Mesenchymal stem cell (in vitro differentiated cells and primary cell): ENCODE measurements around the gene PLXNA2.

ENCODE experiments used
- DNase-seq: peaks from one replicate; pipeline ENCODE4 v3.0.0-alpha.2; 2013
- H2AFZ ChIP-seq: one replicate; pipeline ENCODE4 v1.6.1; 2013; ENCODE audit warnings: low read depth, mild to moderate bottlenecking, control low read depth, inconsistent platforms, low read length, moderate library complexity
- H2AK5ac ChIP-seq: 2 replicates; pipeline ENCODE4 v1.6.1; 2013; ENCODE audit warnings: low read length, moderate library complexity, mild to moderate bottlenecking, inconsistent platforms; ENCODE audit not compliant: severe bottlenecking
- H2BK120ac ChIP-seq: one replicate; pipeline ENCODE4 v1.6.1; 2013; ENCODE audit warnings: low read depth, mild to moderate bottlenecking, inconsistent platforms, low read length, moderate library complexity
- H2BK12ac ChIP-seq, 2 experiments: one replicate each; pipeline ENCODE4 v1.6.1; 2013; ENCODE audit warnings: inconsistent platforms in 2 of 2, low read length in 2 of 2, mild to moderate bottlenecking in 2 of 2, moderate library complexity in 2 of 2, control low read depth in 1 of 2
- H2BK15ac ChIP-seq: one replicate; pipeline ENCODE4 v1.6.1; 2013; ENCODE audit warnings: mild to moderate bottlenecking, low read depth, inconsistent platforms; ENCODE audit not compliant: poor library complexity, severe bottlenecking
- H2BK5ac ChIP-seq: 2 replicates; pipeline ENCODE4 v1.6.1; 2013; ENCODE audit warnings: low read depth, mild to moderate bottlenecking, low read length, control low read depth, inconsistent platforms; ENCODE audit not compliant: poor library complexity, severe bottlenecking
- H3K14ac ChIP-seq, 2 experiments: one replicate each; pipeline ENCODE4 v1.6.1; 2013; ENCODE audit warnings: inconsistent platforms in 2 of 2, low read length in 2 of 2, control low read depth in 1 of 2, mild to moderate bottlenecking in 1 of 2, moderate library complexity in 1 of 2
- H3K18ac ChIP-seq, 2 experiments: one replicate each; pipeline ENCODE4 v1.6.1; 2013; ENCODE audit warnings: inconsistent platforms in 2 of 2, low read length in 2 of 2, control low read depth in 1 of 2, low read depth in 1 of 2, mild to moderate bottlenecking in 1 of 2
- H3K23ac ChIP-seq, 2 experiments: one replicate each; pipeline ENCODE4 v1.6.1; 2013; ENCODE audit warnings: inconsistent platforms in 2 of 2, low read length in 2 of 2, mild to moderate bottlenecking in 2 of 2, moderate library complexity in 2 of 2, control low read depth in 1 of 2
- H3K27ac ChIP-seq: 2 replicates; pipeline ENCODE4 v1.5.1; 2013; ENCODE audit warnings: mild to moderate bottlenecking, moderate library complexity, low read length, control low read depth, inconsistent platforms; ENCODE audit not compliant: poor library complexity, severe bottlenecking
- H3K27me3 ChIP-seq, 2 experiments: 2 replicates each; pipeline versions ENCODE4 v1.6.1 to v1.7.0; 2013; ENCODE audit warnings: low read length in 2 of 2, mild to moderate bottlenecking in 2 of 2, moderate library complexity in 2 of 2, control low read depth in 1 of 2, inconsistent platforms in 1 of 2; ENCODE audit not compliant: control insufficient read depth in 1 of 2, insufficient read depth in 1 of 2
- H3K36me3 ChIP-seq, 2 experiments: 2 replicates each; pipeline versions ENCODE4 v1.6.1 to v1.7.0; 2013; ENCODE audit warnings: low read length in 2 of 2, control low read depth in 1 of 2, inconsistent platforms in 1 of 2, low read depth in 1 of 2, mild to moderate bottlenecking in 1 of 2; ENCODE audit not compliant: insufficient read depth in 2 of 2, control insufficient read depth in 1 of 2
- H3K4ac ChIP-seq, 2 experiments: one replicate each; pipeline ENCODE4 v1.6.1; 2013; ENCODE audit warnings: inconsistent platforms in 2 of 2, low read length in 2 of 2, mild to moderate bottlenecking in 2 of 2, moderate library complexity in 2 of 2, control low read depth in 1 of 2, low read depth in 1 of 2
- H3K4me1 ChIP-seq: 2 replicates; pipeline ENCODE4 v1.6.1; 2013; ENCODE audit warnings: low read depth, low read length, control low read depth; ENCODE audit not compliant: control insufficient read depth, insufficient read depth
- H3K4me2 ChIP-seq: 2 replicates; pipeline ENCODE4 v1.6.1; 2013; ENCODE audit warnings: low read length, mild to moderate bottlenecking, inconsistent platforms; ENCODE audit not compliant: poor library complexity, severe bottlenecking
- H3K4me3 ChIP-seq, 2 experiments: 2 replicates each; pipeline versions ENCODE4 v1.5.1 to v1.7.0; 2013; ENCODE audit warnings: low read length in 2 of 2, mild to moderate bottlenecking in 2 of 2, control low read depth in 1 of 2, low read depth in 1 of 2; ENCODE audit not compliant: insufficient read depth in 1 of 2
- H3K79me1 ChIP-seq: replicated peaks from 2 replicates; pipeline ENCODE4 v1.6.1; 2013; ENCODE audit warnings: mild to moderate bottlenecking, control low read depth, low read length, inconsistent platforms; ENCODE audit not compliant: poor library complexity, severe bottlenecking
- H3K9ac ChIP-seq: 2 replicates; pipeline ENCODE4 v1.7.0; 2013; ENCODE audit warnings: mild to moderate bottlenecking, low read length, moderate library complexity
- H3K9me3 ChIP-seq: 2 replicates; pipeline ENCODE4 v1.7.0; 2013; ENCODE audit warnings: mild to moderate bottlenecking, low read length; ENCODE audit not compliant: control insufficient read depth
- H4K8ac ChIP-seq: one replicate; pipeline ENCODE4 v1.6.1; 2013; ENCODE audit warnings: inconsistent platforms, mild to moderate bottlenecking, low read length, moderate library complexity
- H4K91ac ChIP-seq: one replicate; pipeline ENCODE4 v1.6.1; 2013; ENCODE audit warnings: mild to moderate bottlenecking, low read length, inconsistent platforms
- WGBS: methylation state at CpG from one replicate; pipeline ENCODE4 v1.1.7; 2013; ENCODE audit warnings: mixed read lengths; 5-methylcytosine and 5-hydroxymethylcytosine counted together

Gene PLXNA2

DNA sequence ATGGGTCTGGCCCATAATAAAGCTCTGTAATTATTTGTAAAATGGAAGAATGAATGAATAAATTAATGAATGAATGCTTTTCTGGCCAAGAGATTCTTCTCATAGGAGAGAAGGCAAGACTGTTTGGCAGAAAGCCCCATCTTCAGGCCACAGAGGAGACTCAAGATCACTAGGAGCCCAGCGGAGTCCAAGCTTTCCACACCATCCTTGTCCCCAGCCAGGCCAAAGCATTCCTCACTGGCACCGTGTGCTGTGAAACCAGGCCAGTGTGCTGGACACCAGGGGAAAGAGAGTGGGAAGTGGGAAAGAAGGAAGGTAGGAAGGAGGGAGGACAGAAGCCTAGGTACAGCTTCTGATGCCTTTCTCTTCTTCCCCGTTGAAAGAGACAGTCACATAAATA is 86.4 kb downstream of the PLXNA2 start:
- no peak for DNase-seq
- no peak overlapping the region for H3K14ac ChIP-seq
- peaks cover 18% of the 10 kb centered on the region for H3K4me1 ChIP-seq
- H3K9me3 ChIP-seq: no peaks in the 10 kb centered on the region
- H2BK12ac ChIP-seq: peak overlapping the region in 1 of 2 experiments; percentile 38
- 100% methylated on average over 3 of the region's 3 CpGs for WGBS
- H3K9ac ChIP-seq: no peak overlapping the region
- no peak overlapping the region for H3K27ac ChIP-seq
- peaks cover 0 to 6% of the 10 kb centered on the region in 2 experiments for H3K27me3 ChIP-seq
- no peak overlapping the region for H3K23ac ChIP-seq
- H2AFZ ChIP-seq: no peak overlapping the region
- H3K4me2 ChIP-seq: no peak overlapping the region
- H3K4me3 ChIP-seq: no peak overlapping the region
- H2AK5ac ChIP-seq: no peak overlapping the region
- no peak overlapping the region for H2BK5ac ChIP-seq
- no peak overlapping the region for H3K4ac ChIP-seq
- no peak overlapping the region for H4K8ac ChIP-seq
- no peak overlapping the region for H3K18ac ChIP-seq
- H2BK15ac ChIP-seq: no peak overlapping the region
- H4K91ac ChIP-seq: peak overlapping the region; percentile 7
- peak overlapping the region; percentile 3 for H2BK120ac ChIP-seq
- no peaks in the 10 kb centered on the region for H3K36me3 ChIP-seq
- no peaks in the 10 kb centered on the region for H3K79me1 ChIP-seq

DNA sequence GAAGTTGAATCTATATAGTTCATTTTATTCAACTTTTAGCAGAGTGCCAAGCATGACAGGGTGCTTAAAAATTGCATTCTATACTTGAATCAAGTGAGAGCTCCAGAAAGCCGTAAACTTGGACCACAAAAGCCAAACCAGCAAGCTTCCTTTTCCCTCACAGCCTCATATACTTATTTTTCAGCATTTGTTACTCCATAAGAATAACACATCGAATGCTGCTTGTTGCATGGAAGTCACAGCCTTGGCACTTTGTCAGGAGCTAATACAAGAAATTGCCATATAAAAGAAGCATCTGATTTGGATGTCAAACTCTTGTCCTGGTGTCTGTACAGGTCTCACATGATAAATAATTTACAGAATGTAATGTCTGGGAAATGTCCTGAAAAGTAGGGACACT is 87.4 kb downstream of the PLXNA2 start:
- H2BK120ac ChIP-seq: no peak overlapping the region
- no peaks in the 10 kb centered on the region for H3K9me3 ChIP-seq
- H2AFZ ChIP-seq: no peak overlapping the region
- H2BK12ac ChIP-seq: no peak overlapping the region
- WGBS: 95% methylated on average over 2 of the region's 2 CpGs
- H4K8ac ChIP-seq: no peak overlapping the region
- H2BK15ac ChIP-seq: no peak overlapping the region
- H4K91ac ChIP-seq: no peak overlapping the region
- H2AK5ac ChIP-seq: no peak overlapping the region
- H3K36me3 ChIP-seq: no peaks in the 10 kb centered on the region
- no peak overlapping the region for H3K27ac ChIP-seq
- H3K79me1 ChIP-seq: no peaks in the 10 kb centered on the region
- H3K4me1 ChIP-seq: peaks cover 16% of the 10 kb centered on the region
- no peak overlapping the region for H3K4ac ChIP-seq
- no peak overlapping the region for H3K4me2 ChIP-seq
- H3K18ac ChIP-seq: no peak overlapping the region
- H3K14ac ChIP-seq: no peak overlapping the region
- no peak for DNase-seq
- H3K9ac ChIP-seq: no peak overlapping the region
- H2BK5ac ChIP-seq: no peak overlapping the region
- no peak overlapping the region for H3K4me3 ChIP-seq
- no peak overlapping the region for H3K23ac ChIP-seq
- H3K27me3 ChIP-seq: peaks cover 0 to 6% of the 10 kb centered on the region in 2 experiments

DNA sequence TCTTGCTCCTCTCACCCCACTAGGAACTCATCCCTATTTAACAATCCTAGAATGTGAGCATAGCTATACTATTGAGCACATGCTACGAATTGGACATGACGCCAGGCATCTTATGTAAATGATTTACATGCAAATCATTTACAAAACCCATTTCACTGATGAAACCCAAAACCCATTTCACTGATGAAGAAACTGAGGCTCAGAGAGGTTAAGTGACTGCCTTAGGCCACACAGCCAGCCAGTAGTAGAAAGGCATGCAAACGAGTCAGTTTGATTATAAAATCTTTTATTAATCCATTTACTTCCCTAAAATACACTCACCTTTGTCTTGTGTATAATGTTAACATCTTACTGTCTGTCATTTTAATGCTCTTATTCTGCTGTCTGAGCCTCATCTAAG is 87.9 kb downstream of the PLXNA2 start:
- no peaks in the 10 kb centered on the region for H3K79me1 ChIP-seq
- H3K9me3 ChIP-seq: no peaks in the 10 kb centered on the region
- no peak overlapping the region for H2AFZ ChIP-seq
- H2BK12ac ChIP-seq: no peak overlapping the region
- H3K4me3 ChIP-seq: no peak overlapping the region
- WGBS: 95% methylated on average over 2 of the region's 3 CpGs
- H2BK120ac ChIP-seq: no peak overlapping the region
- no peak overlapping the region for H2BK15ac ChIP-seq
- H3K14ac ChIP-seq: no peak overlapping the region
- H3K4me2 ChIP-seq: no peak overlapping the region
- H2BK5ac ChIP-seq: no peak overlapping the region
- H2AK5ac ChIP-seq: no peak overlapping the region
- H3K27me3 ChIP-seq: peaks cover 0 to 9% of the 10 kb centered on the region in 2 experiments
- H4K91ac ChIP-seq: no peak overlapping the region
- H4K8ac ChIP-seq: no peak overlapping the region
- H3K9ac ChIP-seq: no peak overlapping the region
- H3K4ac ChIP-seq: no peak overlapping the region
- H3K27ac ChIP-seq: no peak overlapping the region
- H3K23ac ChIP-seq: no peak overlapping the region
- H3K4me1 ChIP-seq: peaks cover 16% of the 10 kb centered on the region
- no peak for DNase-seq
- no peaks in the 10 kb centered on the region for H3K36me3 ChIP-seq
- H3K18ac ChIP-seq: no peak overlapping the region

DNA sequence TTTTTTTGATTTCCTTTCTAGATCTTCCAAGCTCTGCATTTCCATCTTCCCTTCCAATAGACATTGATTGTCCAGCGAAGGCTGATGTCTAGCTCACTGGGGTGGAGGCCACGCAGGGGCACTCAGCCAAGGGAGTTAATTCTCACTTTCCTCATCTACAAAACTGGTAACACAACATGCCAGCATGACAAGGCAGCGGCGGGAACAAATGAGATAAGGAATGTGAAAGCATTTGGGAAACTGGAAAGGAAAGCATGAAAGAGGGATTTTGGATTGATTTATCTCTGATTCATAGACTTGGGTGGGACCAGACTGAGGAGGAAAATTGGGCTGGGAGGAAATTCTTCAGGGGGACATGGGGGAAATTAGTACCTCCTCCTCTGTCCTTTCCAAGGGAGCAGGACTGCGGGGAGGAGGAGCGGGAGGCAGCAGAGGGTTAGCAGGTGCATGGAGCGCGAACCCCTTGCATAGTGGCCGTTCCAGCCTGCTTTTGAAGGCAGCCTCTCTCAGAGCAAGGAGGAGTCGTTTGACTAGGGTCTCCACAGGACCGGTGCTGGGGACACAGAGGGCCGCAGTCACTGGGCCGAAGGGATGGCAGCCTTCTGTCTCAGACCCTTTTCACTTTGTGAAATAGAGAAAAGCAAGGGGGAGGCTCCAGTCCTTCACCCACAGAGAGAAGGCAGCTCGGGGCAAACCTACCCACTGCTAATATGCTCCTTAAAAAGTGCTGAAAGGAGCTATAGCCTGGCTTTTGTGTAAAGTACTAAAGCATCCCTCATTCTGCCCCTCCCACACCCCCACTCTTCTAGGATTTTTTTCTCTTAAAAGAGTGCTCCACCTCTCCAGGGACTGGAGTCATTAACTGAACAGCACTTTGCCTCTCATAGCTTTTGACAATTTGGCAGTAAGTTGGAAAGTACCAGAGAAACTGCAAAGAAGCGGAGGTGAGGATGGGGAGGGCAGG is 89.2 kb downstream of the PLXNA2 start:
- DNase-seq: no peak
- Histone ChIP-seq H3K36me3 (no peaks in the 10 kb centered on the region), H3K9ac (no peak overlapping the region), H3K27ac (no peak overlapping the region), H2BK15ac (no peak overlapping the region), H3K4me2 (no peak overlapping the region), H3K4me3 (no peak overlapping the region), H4K91ac (no peak overlapping the region), H2AK5ac (no peak overlapping the region), H2BK12ac (no peak overlapping the region), H3K14ac (no peak overlapping the region), H3K23ac (no peak overlapping the region), H3K9me3 (no peaks in the 10 kb centered on the region), H3K79me1 (no peaks in the 10 kb centered on the region), H2BK120ac (no peak overlapping the region), H4K8ac (no peak overlapping the region), H3K4ac (no peak overlapping the region), H2AFZ (no peak overlapping the region), H3K4me1 (peaks cover 19% of the 10 kb centered on the region), H2BK5ac (no peak overlapping the region), H3K18ac (no peak overlapping the region), H3K27me3 (peaks cover 0 to 19% of the 10 kb centered on the region in 2 experiments)
- WGBS: 89% methylated on average over 15 of the region's 15 CpGs
